DOHH2 (cell line): ENCODE results near the gene ZNF43.

Experiments used
- H3F3A ChIP-seq: fragments of 200-600 bp; sonication (generic), shearing (Covaris generic); 2 replicates; pipeline ENCODE4 v1.6.0; 2016; ENCODE audit warnings: antibody characterized with exemption, mild to moderate bottlenecking; ENCODE audit not compliant: control insufficient read depth, insufficient read depth
- H3K27ac ChIP-seq: fragments of 200-600 bp; sonication (generic); 2 replicates; pipeline ENCODE4 v1.5.1; 2014; ENCODE audit warnings: low read depth, mild to moderate bottlenecking, low read length, moderate library complexity
- H3K27me3 ChIP-seq: fragments of 200-600 bp; sonication (generic); 2 replicates; pipeline ENCODE4 v1.6.1; 2014; ENCODE audit warnings: mild to moderate bottlenecking, low read length, mixed read lengths; ENCODE audit not compliant: control insufficient read depth
- H3K36me3 ChIP-seq: fragments of 200-600 bp; sonication (generic); 2 replicates; pipeline ENCODE4 v1.6.1; 2014; ENCODE audit warnings: mild to moderate bottlenecking, low read length, moderate library complexity, mixed read lengths; ENCODE audit not compliant: control insufficient read depth
- H3K4me1 ChIP-seq: fragments of 200-600 bp; sonication (generic); 2 replicates; pipeline ENCODE4 v1.6.1; 2014; ENCODE audit warnings: mild to moderate bottlenecking, low read length, mixed read lengths; ENCODE audit not compliant: control insufficient read depth
- H3K4me2 ChIP-seq: fragments of 200-600 bp; sonication (generic); 2 replicates; pipeline ENCODE4 v1.6.0; 2014; ENCODE audit warnings: mild to moderate bottlenecking, low read length, moderate library complexity
- H3K4me3 ChIP-seq: fragments of 200-600 bp; sonication (generic); 2 replicates; pipeline ENCODE4 v1.5.1; 2014; ENCODE audit warnings: mild to moderate bottlenecking, low read length, mixed read lengths
- H3K79me2 ChIP-seq: fragments of 200-600 bp; sonication (generic); 2 replicates; pipeline ENCODE4 v1.6.1; 2014; ENCODE audit warnings: mild to moderate bottlenecking, low read length, mixed read lengths; ENCODE audit not compliant: control insufficient read depth
- H3K9me2 ChIP-seq: fragments of 200-600 bp; sonication (generic); replicated peaks from 2 replicates; pipeline ENCODE4 v1.6.1; 2014; ENCODE audit warnings: mild to moderate bottlenecking, low read length, mixed read lengths; ENCODE audit not compliant: control insufficient read depth
- H3K9me3 ChIP-seq: fragments of 200-600 bp; sonication (generic); 2 replicates; pipeline ENCODE4 v1.6.1; 2014; ENCODE audit warnings: antibody characterized with exemption, low read length, mixed read lengths; ENCODE audit not compliant: control insufficient read depth, insufficient read depth
- H4K20me1 ChIP-seq: fragments of 200-600 bp; sonication (generic); 2 replicates; pipeline ENCODE4 v1.6.0; 2014; ENCODE audit warnings: low read depth, mild to moderate bottlenecking, antibody characterized with exemption, low read length, moderate library complexity; ENCODE audit not compliant: control insufficient read depth, insufficient read depth
- EZH2phosphoT487 ChIP-seq: fragments of 200-600 bp; sonication (generic); IDR thresholded peaks from 2 replicates; pipeline ENCODE4 v1.6.1; 2017; ENCODE audit warnings: borderline replicate concordance, mild to moderate bottlenecking, antibody characterized with exemption, low read length, moderate library complexity, mixed read lengths
- TF ChIP-seq, protein P1 (sequence below): fragments of 200-600 bp; sonication (generic); IDR thresholded peaks from one replicate; pipeline ENCODE4 v1.5.1; 2014; ENCODE audit warnings: antibody characterized with exemption, mild to moderate bottlenecking, low read depth, low read length; ENCODE audit not compliant: poor library complexity, severe bottlenecking

The ZNF43 gene

DNA sequence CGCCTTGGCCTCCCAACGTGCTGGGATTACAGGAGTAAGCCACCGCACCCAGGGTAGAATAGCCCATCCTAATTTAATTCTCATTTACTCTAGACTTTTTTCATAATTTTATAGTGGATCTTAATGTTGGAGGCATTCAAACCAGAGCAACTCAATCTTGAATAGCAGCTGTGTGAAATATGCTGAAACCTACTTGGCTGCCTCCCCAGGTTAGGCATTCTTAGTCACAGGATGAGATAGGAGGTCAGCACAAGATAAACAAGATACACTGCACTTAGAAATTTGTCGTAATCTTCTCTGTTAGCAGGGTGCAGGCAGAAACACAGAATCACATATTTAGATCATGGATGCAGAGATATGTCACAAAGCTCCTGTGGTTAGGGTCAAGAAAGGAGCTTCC is 2.7 kb upstream of the ZNF43 start:
- Histone ChIP-seq H3K4me1 (peaks cover 10% of the 10 kb centered on the region), H3K36me3 (peaks cover 48% of the 10 kb centered on the region), H3F3A (peaks cover 5% of the 10 kb centered on the region; the same call in 1 of the 2 replicates), H3K27ac (no peak overlapping the region), H3K4me2 (no peak overlapping the region), H3K9me3 (peaks cover 7% of the 10 kb centered on the region; the same call in 1 of the 2 replicates), H3K27me3 (no peaks in the 10 kb centered on the region), H4K20me1 (no peaks in the 10 kb centered on the region), H3K79me2 (peaks cover 19% of the 10 kb centered on the region), H3K4me3 (no peak overlapping the region), H3K9me2 (no peaks in the 10 kb centered on the region)
- TF ChIP-seq, protein P1, sequence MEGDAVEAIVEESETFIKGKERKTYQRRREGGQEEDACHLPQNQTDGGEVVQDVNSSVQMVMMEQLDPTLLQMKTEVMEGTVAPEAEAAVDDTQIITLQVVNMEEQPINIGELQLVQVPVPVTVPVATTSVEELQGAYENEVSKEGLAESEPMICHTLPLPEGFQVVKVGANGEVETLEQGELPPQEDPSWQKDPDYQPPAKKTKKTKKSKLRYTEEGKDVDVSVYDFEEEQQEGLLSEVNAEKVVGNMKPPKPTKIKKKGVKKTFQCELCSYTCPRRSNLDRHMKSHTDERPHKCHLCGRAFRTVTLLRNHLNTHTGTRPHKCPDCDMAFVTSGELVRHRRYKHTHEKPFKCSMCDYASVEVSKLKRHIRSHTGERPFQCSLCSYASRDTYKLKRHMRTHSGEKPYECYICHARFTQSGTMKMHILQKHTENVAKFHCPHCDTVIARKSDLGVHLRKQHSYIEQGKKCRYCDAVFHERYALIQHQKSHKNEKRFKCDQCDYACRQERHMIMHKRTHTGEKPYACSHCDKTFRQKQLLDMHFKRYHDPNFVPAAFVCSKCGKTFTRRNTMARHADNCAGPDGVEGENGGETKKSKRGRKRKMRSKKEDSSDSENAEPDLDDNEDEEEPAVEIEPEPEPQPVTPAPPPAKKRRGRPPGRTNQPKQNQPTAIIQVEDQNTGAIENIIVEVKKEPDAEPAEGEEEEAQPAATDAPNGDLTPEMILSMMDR, result no peak
- no peak for TF ChIP-seq EZH2phosphoT487

DNA sequence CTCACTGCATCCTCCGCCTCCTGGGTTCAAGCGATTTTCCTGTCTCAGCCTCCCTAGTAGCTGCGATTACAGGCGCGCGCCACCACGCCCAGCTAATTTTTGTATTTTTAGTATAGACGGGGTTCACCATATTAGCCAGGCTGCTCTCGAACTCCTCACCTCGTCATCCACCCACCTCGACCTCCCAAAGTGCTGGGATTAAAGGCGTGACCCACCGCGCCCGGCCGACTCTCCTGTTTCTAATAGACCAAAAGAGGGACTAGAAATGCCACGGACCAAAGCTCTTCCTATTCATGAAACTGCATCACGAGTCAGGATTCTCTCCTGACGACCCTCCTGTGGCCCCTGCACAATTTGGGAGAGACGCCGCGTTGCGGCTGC is 563 bp downstream of the ZNF43 start:
- peaks cover 35% of the 10 kb centered on the region for H3K36me3 ChIP-seq
- peak overlapping the region; percentile 79 for H3K4me3 ChIP-seq
- H3K27me3 ChIP-seq, result no peaks in the 10 kb centered on the region
- no peaks in the 10 kb centered on the region for H4K20me1 ChIP-seq
- peak overlapping the region; percentile 47 for H3K27ac ChIP-seq
- peaks cover 5% of the 10 kb centered on the region; the same call in 1 of the 2 replicates for H3F3A ChIP-seq
- peaks cover 10% of the 10 kb centered on the region for H3K4me1 ChIP-seq
- H3K9me3 ChIP-seq, result peaks cover 16% of the 10 kb centered on the region; the same call in 1 of the 2 replicates
- no peaks in the 10 kb centered on the region for H3K9me2 ChIP-seq
- H3K79me2 ChIP-seq, result peaks cover 45% of the 10 kb centered on the region
- H3K4me2 ChIP-seq, result peak overlapping the region; percentile 62
- no peak for TF ChIP-seq EZH2phosphoT487
- TF ChIP-seq, protein P1, result no peak

- no peaks in the 10 kb centered on the region for H3K9me2 ChIP-seq
- no peak overlapping the region for H3K4me3 ChIP-seq
- peaks cover 10% of the 10 kb centered on the region for H3K4me1 ChIP-seq
- H3K27ac ChIP-seq, result no peak overlapping the region
- H3F3A ChIP-seq, result peaks cover 5% of the 10 kb centered on the region; the same call in 1 of the 2 replicates
- TF ChIP-seq, protein P1, result no peak
- TF ChIP-seq EZH2phosphoT487, result no peak
- peaks cover 16% of the 10 kb centered on the region; the same call in 1 of the 2 replicates for H3K9me3 ChIP-seq
- H3K79me2 ChIP-seq, result peaks cover 61% of the 10 kb centered on the region
- no peaks in the 10 kb centered on the region for H3K27me3 ChIP-seq
- H4K20me1 ChIP-seq, result no peaks in the 10 kb centered on the region
- H3K36me3 ChIP-seq, result peaks cover 27% of the 10 kb centered on the region
- H3K4me2 ChIP-seq, result no peak overlapping the region
Measured at GRCh38 chr19:21833733-21834132, 2.2 kb downstream of the ZNF43 start.
